ENCODE results near the gene BRIP1. TPM values are rescaled to one million over a fixed set of nuclear protein-coding genes. Genes with fewer than 3 reads are reported as not detected.

The BRIP1 gene
- total RNA-seq, 1 experiment from 2014 or later: 20.2 TPM

DNA sequence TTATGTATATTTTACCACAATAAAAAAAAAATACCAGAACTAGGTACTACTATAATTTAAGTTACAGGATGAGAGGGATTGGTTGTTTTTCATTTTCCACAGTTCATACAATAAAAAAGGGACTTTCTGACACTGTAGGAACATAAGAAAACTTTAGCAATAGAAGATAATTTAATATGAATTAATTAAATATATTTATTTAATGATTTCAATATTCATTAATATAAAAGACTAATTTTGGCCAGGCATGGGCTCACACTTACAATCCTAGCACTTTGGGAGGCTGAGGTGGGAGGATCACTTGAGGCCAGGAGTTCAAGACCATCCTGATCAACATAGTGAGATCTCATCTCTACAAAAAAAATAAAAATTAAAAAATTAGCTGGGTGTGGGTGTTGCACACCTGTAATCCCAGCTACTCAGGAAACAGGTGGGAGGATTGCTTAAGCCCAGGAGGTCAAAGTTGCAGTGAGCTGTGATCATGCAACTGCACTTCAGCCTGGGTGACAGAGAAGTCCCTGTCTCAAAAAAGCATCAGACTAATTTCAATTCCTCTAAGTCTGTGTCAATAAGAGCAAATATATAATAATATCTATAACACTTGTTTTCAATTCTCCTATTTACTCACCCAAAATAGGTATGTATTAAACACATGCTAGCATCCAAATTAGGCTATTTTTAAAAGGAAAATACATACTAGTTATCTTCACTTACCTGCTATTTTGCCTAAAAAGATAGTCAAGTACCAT, 79.6 kb downstream of the BRIP1 start:
- H3K4me2 ChIP-seq (ENCODE audit: insufficient read depth, insufficient read length, low read length): no peak overlapping the region
- H3K79me1 ChIP-seq (ENCODE audit: insufficient read depth, low read depth, low read length, poor library complexity, severe bottlenecking): no peaks in the 10 kb centered on the region
- Mint-ChIP-seq H3K4me1 (no peaks in the 10 kb centered on the region), H3K36me3 (ENCODE audit: insufficient read depth in 1 of 3, low read depth in 3 of 3) (peaks cover 0 to 12% (median 0%) of the 10 kb centered on the region in 3 experiments; a peak in 2 of 7 replicates), H3K9me3 (no peaks in the 10 kb centered on the region), H3K27me3 (ENCODE audit: low read depth) (no peaks in the 10 kb centered on the region), H3K4me3 (no peak overlapping the region), H3K27ac (no peak overlapping the region)
- H3K23ac ChIP-seq (ENCODE audit: insufficient read length, low read depth, low read length): no peak overlapping the region
- no peak overlapping the region for H2BK120ac ChIP-seq (ENCODE audit: low read depth, low read length, poor library complexity, severe bottlenecking)
- no peaks in the 10 kb centered on the region for H3K79me2 ChIP-seq (ENCODE audit: insufficient read depth, low read length)
- no peak overlapping the region for H2AFZ ChIP-seq (ENCODE audit: low read length)
- no peak overlapping the region for H4K91ac ChIP-seq (ENCODE audit: insufficient read length, low read depth, low read length)
- no peak overlapping the region for H3K4ac ChIP-seq (ENCODE audit: low read depth, low read length)
- no peak overlapping the region for H3T11ph ChIP-seq (ENCODE audit: low read length)
- DNase-seq: no peak
- H3K27ac ChIP-seq (ENCODE audit: insufficient read length, low read depth, low read length): no peak overlapping the region
- no peaks in the 10 kb centered on the region for H3K27me3 ChIP-seq (ENCODE audit: insufficient read depth, low read length)
- no peak overlapping the region for H2BK12ac ChIP-seq (ENCODE audit: insufficient read length, low read depth, low read length)
- H3K18ac ChIP-seq (ENCODE audit: insufficient read length, low read depth, low read length): no peak overlapping the region
- H3K14ac ChIP-seq (ENCODE audit: insufficient read depth, low read length): no peak overlapping the region
- H2AK5ac ChIP-seq (ENCODE audit: insufficient read length, low read length): no peak overlapping the region
- no peak overlapping the region for H3K9ac ChIP-seq (ENCODE audit: extremely low read depth, insufficient read length, low read length)
- H3K56ac ChIP-seq (ENCODE audit: insufficient read length, low read depth, low read length): no peak overlapping the region
- TF ChIP-seq, protein P1, sequence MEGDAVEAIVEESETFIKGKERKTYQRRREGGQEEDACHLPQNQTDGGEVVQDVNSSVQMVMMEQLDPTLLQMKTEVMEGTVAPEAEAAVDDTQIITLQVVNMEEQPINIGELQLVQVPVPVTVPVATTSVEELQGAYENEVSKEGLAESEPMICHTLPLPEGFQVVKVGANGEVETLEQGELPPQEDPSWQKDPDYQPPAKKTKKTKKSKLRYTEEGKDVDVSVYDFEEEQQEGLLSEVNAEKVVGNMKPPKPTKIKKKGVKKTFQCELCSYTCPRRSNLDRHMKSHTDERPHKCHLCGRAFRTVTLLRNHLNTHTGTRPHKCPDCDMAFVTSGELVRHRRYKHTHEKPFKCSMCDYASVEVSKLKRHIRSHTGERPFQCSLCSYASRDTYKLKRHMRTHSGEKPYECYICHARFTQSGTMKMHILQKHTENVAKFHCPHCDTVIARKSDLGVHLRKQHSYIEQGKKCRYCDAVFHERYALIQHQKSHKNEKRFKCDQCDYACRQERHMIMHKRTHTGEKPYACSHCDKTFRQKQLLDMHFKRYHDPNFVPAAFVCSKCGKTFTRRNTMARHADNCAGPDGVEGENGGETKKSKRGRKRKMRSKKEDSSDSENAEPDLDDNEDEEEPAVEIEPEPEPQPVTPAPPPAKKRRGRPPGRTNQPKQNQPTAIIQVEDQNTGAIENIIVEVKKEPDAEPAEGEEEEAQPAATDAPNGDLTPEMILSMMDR (conservative IDR thresholded peaks at IDR 0.05): no peak
- H2BK5ac ChIP-seq (ENCODE audit: insufficient read length, low read length): no peak overlapping the region
- no peaks in the 10 kb centered on the region for H3K9me3 ChIP-seq (ENCODE audit: control insufficient read depth, low read depth, low read length)
- H2BK20ac ChIP-seq (ENCODE audit: low read depth, low read length, poor library complexity, severe bottlenecking): no peak overlapping the region
- no peak overlapping the region for H2BK15ac ChIP-seq (ENCODE audit: low read depth, low read length)
- H4K5ac ChIP-seq (ENCODE audit: insufficient read length, low read depth, low read length): no peak overlapping the region
- no peaks in the 10 kb centered on the region for H3K4me1 ChIP-seq (ENCODE audit: insufficient read depth, low read length)
- H3K23me2 ChIP-seq (ENCODE audit: insufficient read length, low read depth, low read length, poor library complexity, severe bottlenecking): no peaks in the 10 kb centered on the region
- H4K20me1 ChIP-seq (ENCODE audit: control insufficient read depth, insufficient read depth, insufficient read length): no peaks in the 10 kb centered on the region
- H4K8ac ChIP-seq (replicated peaks; ENCODE audit: insufficient read length, low read depth, low read length): no peak overlapping the region
